RPMI7951 (cell line): Measurements from ENCODE around the gene CSF2RB. TPM values are rescaled to one million over a fixed set of nuclear protein-coding genes. Genes with fewer than 3 reads are reported as not detected.

Source experiments
- DNase-seq: peaks from one replicate; pipeline ENCODE4 v3.0.0-alpha.2; 2012; ENCODE audit warnings: low read depth
- total RNA-seq: library from RNA; depleted of rRNA; stranded (reverse); fragments of >200 nt; shearing (Covaris generic); gene quantifications from 2 replicates; pipeline ENCODE4 v1.2.3, GENCODE V29; 2014; rRNA removed

Gene CSF2RB
- not detected in 2 replicates for total RNA-seq

DNA sequence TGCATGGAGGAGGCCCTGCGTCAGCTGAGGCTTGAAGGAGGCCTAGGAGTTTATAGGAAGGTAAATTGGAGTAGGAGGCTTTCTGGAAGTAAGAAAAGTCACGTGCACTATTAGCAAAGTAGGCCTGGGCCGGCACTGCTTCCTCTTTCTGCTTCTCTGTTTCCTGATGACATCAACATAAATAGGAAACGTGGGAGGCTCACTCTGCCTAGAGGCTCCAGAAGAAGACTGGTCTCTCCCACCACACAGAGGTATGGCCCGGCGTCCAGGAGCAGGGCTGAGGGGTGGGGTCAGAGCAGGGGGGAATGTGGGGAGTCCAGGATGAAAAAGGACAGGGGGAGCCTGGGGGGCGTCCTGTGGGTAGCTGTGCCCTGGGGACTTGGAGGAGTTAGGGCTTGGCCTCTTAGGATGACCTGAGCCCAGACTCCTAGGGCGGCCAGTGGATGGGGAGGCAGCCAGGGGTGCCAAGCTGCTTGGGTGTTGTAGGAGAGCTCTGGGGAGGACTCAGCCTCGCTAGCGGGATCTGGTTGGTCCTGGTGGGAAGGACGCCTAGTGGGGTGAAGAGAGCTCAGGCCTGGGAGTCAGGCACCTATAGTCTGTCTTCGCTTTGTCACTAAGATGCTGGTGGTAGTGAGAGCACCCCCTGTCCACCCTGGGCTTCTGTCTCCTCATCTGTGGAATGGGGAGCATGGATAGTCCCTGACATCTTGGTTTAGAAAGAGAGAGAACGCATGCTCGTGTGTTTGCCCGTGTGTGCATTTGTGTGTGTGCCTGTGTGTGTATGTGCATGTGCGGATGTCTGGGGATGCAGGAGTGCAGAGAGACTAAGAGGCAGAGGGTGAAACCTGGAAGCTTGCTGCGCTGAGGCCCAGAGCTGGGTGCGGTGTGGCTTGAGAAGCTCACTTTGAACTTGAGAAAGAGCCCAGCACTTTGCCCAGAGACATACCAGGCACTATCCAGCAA, at the start of gene CSF2RB:
Gene CSF2RB (plus strand): TSS at position 202 of the 963 bp plus-strand sequence. CDS start 8,580 bp downstream, outside the sequence.
- DNase-seq: no peak

GRCh38 chr22:36863979-36864378, 49.4 kb upstream of the CSF2RB start:
- DNase-seq: no peak

GRCh38 chr22:36864454-36865215, 48.8 kb upstream of the CSF2RB start:
- no peak for DNase-seq

- DNase-seq: peak; percentile 10
Measured at GRCh38 chr22:36865346-36865745, 48.1 kb upstream of the CSF2RB start.

- DNase-seq: no peak
Measured at GRCh38 chr22:36867695-36868094, 45.7 kb upstream of the CSF2RB start.

DNA sequence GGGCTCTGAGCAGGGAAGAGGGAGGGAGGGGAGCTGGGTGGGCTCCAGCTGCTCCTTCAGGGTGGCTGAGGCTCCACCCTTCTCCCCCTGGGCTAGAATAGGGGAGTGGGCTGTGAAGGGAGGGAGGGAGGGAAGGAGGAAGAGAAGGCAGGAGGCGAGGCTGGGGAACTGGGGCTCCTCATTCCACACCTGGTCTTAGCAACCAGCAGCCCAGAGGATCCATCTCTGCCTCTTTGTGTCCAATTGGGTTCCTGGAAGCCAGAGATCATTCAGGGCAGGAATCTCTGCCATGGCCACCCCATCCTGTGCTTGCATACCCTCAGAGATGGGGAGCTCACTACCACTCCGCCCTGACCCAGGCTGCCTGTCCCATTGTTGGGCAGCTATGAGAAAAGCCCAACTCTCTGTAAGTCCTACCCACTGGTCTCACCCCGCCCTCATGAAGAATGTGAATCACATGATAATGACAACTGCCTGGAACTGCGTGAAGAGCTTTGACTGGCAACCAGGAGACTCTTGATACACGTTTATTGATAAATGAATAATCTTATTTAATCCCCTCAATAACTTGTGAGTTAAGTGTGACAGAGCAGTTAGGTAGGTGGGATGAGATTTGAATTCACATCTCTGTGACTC, 44.8 kb upstream of the CSF2RB start:
- DNase-seq: no peak

- peak; percentile 75 for DNase-seq
Measured at GRCh38 chr22:36870250-36870649, 43.2 kb upstream of the CSF2RB start.

GRCh38 chr22:36871669-36872081, 41.8 kb upstream of the CSF2RB start:
- peak; percentile 64 for DNase-seq

GRCh38 chr22:36872084-36872483, 41.3 kb upstream of the CSF2RB start:
- no peak for DNase-seq

DNA sequence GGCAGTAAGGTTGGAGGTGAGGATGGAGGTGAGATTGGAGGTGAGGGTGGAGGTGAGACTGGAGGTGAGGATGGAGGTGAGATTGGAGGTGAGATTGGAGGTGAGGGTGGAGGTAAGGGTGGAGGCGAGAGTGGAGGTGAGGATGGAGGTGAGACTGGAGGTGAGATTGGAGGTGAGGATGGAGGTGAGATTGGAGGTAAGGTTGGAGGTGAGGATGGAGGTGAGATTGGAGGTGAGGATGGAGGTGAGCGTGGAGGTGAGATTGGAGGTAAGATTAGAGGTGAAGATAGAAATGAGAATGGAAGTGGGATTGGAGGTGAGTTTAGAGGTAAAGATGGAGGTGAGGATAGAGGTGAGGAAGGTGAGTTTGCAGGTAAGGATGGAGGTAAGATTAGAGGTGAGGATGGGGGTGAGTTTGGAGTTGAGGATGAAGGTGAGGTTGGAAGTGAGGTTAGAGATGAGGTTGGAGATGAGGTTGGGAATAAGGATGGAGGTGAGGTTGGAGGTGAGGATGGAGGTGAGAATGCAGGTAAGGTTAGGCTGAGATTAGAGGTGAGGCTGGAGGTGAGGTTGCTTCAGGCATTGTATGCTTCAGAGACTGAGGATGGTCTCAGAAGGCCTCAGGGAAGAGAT, 40.4 kb upstream of the CSF2RB start:
- no peak for DNase-seq

DNA sequence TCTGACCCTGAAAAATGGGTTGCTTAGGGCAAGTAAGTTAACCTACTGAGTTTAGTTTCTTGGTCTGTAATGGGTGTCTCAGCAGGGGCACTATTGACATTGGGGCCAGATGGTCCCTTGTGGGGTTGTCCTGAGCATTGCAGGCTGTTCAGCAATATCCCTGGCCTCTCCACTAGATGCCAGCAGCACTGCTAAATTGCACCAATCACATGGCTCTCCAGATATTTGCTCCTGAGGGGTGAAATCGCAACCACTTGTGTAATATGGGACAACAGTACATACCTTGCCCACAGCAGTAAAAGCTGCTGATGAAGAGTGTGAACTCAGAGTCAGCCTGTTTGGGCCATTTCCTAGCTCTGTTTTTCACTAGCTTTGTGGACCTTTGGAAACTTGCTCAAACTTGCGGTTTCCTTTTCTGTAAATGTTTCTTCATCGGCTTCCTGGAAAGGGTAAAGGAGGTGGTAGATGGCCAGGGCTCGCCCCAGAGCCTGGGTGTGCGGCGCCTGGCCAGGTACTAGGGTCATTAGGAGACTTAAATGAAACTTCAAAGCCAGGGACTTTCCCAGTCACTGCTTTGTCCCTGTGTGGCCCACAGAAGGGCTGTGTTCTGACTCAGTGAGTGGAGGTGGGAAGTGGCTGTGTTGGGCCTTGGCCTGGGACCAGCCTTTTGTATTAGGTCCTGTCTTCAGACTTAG, 39.7 kb upstream of the CSF2RB start:
- DNase-seq: peak; percentile 74

DNA sequence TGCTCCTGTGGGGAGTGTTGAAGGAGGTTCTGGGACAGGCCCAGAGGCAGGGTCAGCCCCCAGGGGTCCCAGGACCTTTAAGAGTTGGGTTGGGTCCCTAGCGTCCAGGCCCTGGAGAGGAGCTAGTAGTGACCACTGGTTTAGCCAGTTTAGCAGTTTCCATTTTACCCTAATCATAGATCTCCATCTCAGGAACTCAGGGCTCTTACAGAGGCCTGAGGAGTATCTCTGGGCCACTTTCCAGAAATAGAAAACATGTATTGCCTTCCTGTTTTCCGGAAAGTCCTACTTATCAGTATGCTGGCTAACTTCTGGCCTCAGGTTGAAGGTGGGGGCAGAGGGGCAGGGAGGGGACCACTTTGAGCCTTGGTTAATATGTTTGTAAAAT, 39.1 kb upstream of the CSF2RB start:
- DNase-seq: no peak

DNA sequence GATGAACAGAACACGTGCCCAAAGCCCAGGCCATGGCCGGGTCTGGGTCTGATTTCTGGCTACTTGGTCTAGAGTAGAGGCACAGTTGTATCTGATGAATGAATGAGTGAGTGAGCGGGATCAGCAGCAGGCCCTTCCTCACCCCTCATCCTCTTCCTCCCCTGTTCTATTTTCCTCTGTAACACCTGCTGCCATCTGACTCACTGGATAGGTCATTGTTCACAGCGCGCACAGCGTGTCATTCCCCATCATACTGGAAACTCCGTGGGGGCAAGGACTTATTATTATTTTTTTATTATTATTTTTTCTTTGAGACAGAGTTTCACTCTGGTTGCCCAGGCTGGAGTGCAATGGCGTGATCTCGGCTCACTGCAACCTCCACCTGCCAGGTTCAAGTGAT, 38.7 kb upstream of the CSF2RB start:
- DNase-seq: no peak

GRCh38 chr22:36875741-36876140, 37.7 kb upstream of the CSF2RB start:
- no peak for DNase-seq

DNA sequence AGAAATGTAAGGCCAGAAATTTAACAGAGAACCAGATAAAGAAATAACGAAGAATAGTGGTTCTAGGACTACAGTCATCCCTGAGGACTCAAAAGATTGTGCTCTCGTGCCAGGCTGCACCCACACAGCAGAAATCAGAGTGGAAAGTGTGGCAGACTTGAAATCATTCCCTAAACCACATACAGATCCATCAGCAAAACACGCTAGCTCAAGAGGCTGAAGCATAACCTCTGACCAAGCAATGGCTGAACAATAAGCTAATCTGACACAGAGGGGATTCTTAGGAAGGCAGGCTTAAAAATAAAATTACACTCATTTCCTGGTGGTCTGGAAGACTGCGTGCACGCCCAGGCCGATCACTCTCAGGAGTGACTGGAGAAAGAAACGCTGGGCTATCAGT, 33.7 kb upstream of the CSF2RB start:
- peak; percentile 7 for DNase-seq

DNA sequence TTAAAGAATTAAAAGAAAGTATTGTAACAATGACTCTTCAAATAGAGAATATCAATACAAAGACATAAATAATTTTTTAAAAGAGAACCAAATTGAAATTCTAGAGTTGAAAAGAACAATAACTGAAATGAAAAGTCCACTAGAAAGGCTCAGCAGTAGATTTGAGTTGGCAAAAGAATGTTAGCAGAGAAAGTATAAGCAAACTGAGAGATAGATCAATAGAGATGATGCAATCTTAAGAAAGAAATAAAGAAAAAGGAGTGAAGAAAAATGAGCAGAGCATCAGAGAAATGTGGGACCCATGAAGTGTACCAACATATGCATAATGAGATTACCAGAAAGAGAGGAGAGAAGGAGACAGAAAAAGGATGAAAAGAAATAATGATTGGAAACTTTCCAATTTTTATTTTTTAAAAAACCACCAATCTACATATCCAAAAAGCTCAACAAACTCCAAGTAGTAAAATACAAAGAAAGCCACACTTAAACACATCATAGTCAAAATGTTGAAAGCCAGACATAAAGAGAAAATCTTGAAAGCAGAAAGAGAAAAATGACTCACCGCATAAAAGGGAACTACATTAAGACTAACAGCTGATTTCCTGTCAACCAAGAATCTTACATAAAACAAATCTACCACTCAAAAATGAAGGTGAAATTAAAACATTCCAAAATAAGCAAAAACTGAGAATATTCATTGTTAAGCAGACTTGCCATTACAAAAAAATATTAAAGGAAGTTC, 31.8 kb upstream of the CSF2RB start:
- no peak for DNase-seq

DNA sequence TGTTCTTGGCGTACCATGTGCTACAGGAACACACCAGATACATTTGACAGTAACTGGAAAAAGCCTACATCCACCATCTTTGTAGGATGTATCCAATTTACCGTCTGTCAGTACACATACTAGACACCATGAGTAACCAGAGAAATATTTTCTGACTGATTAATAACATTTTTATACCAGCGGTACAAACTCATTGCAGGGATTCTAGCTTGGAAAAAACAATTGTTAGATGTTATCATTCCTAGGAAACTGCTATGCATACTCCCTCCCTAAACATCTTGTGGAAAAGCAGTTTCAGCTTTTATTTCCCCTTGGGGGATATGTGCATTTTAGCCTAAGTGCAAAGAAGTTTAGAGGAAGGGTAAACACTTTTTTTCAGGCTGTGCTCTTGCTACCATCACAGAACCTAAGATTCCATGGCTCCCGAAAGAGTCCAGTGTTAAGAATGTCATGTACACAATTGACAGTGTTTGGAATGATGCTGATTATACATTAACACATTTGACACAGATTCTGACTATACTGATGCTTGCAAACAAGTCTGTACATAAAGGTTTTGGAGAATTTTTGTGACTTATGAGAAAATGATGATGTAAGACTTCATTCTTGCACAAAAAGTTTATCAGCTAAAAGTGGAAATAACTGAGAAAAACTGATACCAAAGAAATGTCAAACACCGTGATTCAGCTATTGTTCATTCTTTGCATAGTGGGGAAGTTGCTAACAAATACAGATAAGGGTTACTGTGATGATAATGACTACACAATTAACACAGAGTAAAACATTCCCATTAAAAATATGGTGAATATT, 28.9 kb upstream of the CSF2RB start:
- no peak for DNase-seq

DNA sequence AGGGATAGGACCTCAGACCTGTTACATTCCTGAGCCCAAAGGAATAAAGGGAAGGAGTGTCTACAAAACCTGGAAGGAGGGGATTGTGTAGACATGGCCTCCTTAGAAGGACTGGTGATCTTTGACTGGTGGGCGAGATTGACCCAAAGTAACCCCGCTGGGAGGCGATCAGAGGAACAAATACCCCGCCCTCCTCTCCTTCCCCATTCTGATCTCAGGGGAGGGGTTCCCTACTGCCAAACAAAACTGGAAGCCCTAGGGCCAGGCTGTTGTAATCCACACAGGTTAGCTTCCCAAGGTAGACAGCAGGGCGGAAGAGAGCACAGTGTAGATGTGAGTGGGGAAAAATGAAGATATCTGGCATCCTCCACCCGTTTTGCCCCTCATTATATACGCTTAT, 28.0 kb upstream of the CSF2RB start:
- no peak for DNase-seq

DNA sequence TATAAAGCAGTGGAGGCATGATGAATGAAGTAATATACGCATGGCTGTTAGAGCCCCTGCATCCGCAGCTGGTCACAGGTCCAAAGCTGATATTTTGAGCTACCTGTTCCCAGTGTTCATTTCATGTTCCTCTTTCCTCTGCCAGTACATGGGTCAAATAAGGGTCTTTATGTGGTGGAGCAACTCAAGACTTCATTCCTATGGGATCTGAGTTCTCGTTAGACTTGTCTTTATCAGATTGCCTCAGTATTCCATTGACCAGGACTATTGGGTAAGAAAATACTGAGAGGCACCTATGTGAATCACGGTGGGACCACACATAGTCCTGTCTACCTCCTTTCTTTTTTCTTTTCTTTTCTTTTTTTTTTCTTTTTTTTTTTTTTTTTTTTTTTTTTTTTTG, 27.4 kb upstream of the CSF2RB start:
- DNase-seq: no peak

GRCh38 chr22:36887162-36887561, 26.3 kb upstream of the CSF2RB start:
- DNase-seq: no peak
